Stimulated activated CD8-positive, alpha-beta memory T cell treated with anti-CD3 and anti-CD28 coated beads, Interleukin-4, amount 100 ng/mL, for 24 hours (primary cell): ENCODE data around the gene ADH1A.
"Not testable (repeated sequence)": the region's sequence is repeated elsewhere in the genome, so short reads cannot be mapped to it uniquely, and the experiment has no call there.

Source experiments
- DNase-seq: peaks from one replicate; pipeline ENCODE4 v3.0.0-alpha.2; 2020; ENCODE audit warnings: low read depth

ADH1A gene

GRCh38 chr4:99281261-99281660 is 9.5 kb downstream of the ADH1A start:
- DNase-seq: no peak

- no peak for DNase-seq
Observed at GRCh38 chr4:99276417-99276816, 14.4 kb downstream of the ADH1A start.

GRCh38 chr4:99275885-99276284 is 14.9 kb downstream of the ADH1A start:
- DNase-seq: no peak

DNA sequence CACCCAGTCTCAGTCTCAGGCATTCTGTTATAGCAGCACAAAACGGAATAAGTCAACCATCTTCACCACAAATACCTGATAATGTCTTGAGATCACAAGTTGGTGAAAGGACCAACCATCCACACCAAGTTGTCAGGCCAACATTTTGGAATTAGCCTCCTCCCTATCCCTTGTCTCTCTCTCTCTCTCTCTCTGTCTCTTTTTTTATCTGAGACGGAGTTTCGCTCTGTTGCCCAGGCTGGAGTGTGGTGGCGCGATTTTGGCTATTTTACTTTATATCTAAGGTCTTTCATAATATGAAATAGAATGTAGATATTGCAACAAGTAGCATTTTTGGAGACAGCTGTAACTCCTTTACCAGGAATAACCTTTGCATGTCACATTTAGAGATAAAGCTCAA is 15.7 kb downstream of the ADH1A start:
- no peak for DNase-seq

DNA sequence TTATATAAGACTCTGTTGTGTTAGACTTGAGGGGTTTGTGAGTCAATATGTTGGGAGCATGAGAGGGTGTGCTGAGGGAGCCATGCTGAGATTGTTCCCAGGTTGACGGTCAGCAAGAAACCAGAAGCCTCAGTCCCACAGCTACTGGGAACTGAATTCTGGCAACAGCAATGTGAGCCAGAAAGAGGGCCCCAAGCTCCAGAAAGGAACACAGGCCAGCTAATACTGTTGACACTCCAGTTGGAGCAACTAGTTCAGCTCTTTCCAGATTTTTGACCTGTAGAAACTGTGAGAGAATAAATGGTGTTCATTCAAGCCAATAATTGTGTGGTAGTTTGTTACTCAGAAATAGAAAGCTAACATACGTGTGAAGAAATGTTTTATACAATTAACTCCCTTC is 17.1 kb downstream of the ADH1A start:
- no peak for DNase-seq

- no peak for DNase-seq
Observed at GRCh38 chr4:99264927-99265326, 25.9 kb downstream of the ADH1A start.

GRCh38 chr4:99252746-99253145 is 38.0 kb downstream of the ADH1A start:
- DNase-seq: no peak

DNA sequence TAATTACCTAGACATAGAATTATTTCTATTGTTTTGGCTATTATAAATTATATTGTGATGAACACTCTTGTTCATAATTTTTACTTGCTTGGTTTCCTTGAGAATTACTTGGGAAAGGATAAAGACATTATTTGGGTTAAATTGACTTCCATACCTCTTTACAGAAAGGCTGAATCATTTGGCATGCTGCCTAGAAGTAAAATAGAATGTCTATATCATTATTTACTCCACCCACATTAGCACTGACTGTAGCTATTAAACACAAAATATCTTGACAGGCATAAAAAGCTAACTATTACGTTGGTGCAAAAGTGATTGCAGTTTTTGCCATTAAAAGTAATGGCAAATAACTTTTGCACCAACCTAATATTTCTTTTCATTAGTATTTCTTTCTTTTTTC is 42.1 kb downstream of the ADH1A start:
- no peak for DNase-seq

GRCh38 chr4:99235955-99236354 is 54.8 kb downstream of the ADH1A start:
- DNase-seq: no peak

GRCh38 chr4:99234331-99235010 is 56.3 kb downstream of the ADH1A start:
- no peak for DNase-seq

DNA sequence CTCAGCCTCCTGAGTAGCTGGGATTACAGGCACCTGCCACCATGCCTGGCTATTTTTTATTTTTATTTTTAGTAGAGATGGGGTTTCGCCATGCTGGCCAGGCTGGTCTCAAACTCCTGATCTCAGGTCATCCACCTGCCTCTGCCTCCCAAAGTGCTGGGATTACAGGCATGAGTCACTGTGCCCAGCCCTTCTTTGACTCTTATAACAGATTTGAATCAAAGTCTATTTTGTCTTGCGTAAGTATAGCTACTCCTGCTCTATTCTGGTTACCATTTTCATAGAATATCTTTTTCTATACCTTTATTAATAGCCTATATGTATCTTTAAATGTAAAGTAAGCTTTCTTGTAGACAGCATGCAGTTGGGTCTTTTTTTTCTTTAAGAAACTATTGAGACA is 57.4 kb downstream of the ADH1A start:
- not testable (repeated sequence) for DNase-seq

GRCh38 chr4:99228706-99229105 is 62.1 kb downstream of the ADH1A start:
- DNase-seq: not testable (repeated sequence)

GRCh38 chr4:99227646-99228045 is 63.1 kb downstream of the ADH1A start:
- DNase-seq: not testable (repeated sequence)
